Measurements from ENCODE around the gene WBP1L.
"Not testable (repeated sequence)": the region's sequence is repeated elsewhere in the genome, so short reads cannot be mapped to it uniquely, and the experiment has no call there.

The WBP1L gene

DNA sequence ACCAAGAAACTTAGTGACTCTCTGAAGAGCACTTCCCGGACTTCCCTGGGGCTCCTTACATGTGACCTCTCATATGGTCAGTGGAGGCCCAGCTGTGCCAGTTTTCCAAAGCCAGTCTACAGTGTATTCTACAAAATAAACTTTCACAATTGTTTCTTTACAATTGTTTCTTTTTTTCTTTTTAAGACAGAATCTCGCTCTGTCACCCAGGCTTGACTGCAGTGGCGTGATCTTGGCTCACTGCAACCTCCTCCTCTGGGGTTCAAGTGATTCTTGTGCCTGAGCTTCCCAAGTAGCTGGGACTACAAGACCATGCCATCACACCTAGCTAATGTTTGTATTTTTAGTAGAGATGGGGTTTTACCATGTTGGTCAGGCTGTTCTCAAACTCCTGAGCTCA is 67.6 kb downstream of the WBP1L start:
- DNase-seq (ENCODE audit: low read depth) = no peak

DNA sequence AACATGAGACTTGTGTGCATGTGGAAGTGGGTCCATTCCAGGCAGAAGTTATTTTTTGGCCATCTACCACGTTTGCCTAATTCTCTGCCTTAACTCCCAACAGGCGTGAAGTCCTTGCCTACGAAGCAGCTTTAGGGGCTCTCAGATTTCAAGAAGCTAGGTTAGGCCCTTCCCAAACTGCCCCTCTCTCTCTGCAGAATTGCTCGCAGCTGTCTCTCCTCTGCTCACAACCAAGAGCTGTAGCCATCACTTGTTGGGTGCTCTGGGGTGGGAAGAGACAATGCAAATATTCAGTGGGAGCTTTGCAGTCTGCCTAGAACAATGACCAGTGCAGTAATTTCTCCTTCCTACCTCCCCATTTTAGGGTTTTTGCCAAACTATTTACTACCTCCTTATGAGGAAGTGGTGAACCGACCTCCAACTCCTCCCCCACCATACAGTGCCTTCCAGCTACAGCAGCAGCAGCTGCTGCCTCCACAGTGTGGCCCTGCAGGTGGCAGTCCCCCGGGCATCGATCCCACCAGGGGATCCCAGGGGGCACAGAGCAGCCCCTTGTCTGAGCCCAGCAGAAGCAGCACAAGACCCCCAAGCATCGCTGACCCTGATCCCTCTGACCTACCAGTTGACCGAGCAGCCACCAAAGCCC is 68.6 kb downstream of the WBP1L start:
- DNase-seq (ENCODE audit: low read depth) = no peak

DNA sequence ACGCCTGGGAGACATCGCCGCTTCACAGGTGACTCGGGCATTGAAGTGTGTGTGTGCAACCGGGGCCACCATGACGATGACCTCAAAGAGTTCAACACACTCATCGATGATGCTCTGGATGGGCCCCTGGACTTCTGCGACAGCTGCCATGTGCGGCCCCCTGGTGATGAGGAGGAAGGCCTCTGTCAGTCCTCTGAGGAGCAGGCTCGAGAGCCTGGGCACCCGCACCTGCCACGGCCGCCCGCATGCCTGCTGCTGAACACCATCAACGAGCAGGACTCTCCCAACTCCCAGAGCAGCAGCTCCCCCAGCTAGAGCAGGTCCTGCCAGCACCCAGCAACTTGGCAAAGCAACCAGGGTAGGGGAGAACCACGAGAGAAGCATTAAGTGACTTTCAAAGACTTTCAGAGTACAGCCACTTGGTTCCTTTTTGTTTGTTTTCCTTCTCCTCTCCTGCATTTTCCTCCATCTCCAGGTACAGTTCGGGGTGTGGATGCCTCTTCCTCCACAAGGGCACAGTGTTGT is 69.3 kb downstream of the WBP1L start:
- DNase-seq (ENCODE audit: low read depth) = no peak

- DNase-seq (ENCODE audit: low read depth) = no peak
Measured at GRCh38 chr10:102813734-102814452, 70.1 kb downstream of the WBP1L start.

DNA sequence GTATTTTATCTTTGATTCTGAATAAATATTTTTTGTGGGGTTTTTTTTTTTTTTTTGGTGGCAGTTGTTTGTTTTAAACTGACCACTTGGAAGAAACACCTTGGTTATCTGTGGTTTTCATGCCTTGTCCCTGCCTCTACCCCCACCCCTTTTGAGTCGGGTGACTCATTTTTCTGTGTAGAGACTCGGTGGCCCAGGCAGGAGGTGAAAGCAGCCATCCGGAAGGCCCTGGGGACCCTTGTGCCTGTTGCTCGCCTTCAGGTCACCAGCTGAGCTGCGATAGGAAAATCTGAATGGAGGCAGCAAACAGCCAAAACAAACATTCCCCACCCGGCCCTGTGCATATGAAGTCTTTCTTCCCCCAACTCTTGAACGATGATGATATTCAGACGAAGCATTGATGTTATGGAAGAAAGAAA is 70.7 kb downstream of the WBP1L start:
- no peak for DNase-seq (ENCODE audit: low read depth)

- no peak for DNase-seq (ENCODE audit: low read depth)
Measured at GRCh38 chr10:102814873-102815661, 71.3 kb downstream of the WBP1L start.

DNA sequence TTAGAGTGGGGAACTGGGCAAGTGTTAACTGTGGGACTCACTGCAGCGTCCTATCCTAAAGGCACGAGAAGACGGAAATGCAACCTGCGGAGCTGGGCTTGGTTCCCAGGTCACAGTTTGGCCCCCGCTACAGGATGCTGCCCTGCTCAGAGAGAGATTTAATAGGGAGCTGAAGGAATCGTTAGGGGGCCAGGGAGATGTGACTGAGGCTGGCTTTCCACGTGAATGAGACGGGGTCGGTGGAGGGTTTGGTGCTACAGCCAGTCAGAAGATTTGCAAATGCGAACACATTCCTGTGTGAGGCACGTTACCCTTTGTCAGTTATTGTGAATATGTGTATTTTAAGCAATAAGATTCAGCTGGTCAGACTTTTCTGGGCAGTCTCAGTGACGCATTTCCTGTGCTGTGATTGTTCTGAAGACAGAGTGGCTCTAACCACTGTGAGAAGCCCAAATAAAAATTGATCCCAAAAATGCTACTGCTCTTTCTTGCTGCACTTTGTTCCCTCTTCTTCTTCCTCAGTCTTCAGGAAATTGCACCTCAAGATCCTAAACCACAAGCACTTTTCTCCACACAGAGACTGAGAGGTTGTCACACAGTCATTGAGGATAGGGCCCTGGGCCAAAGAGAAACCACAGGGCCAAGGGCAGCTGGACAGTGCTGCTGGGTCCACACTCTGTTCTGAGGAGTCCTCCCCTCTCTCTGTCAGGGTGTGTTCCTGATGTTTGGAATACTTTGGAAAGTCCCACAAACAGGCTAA is 72.2 kb downstream of the WBP1L start:
- DNase-seq (ENCODE audit: low read depth) = no peak

DNA sequence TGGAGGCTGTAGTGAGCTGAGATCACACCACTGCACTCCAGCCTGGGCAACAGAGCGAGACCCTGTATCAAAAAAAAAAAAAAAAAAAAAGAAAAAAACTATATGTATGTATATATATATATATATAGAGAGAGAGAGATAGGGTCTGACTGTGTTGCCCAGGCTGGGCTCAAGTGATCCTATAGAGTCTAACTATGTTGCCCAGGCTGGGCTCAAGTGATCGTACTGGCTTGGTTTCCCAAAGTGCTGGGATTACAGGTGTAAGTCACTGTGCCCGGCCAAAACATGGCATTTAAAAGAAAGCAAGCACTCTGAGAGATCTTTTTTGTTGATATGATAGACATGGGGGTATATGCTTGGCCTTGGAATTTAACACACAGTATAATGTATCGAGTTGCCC is 73.4 kb downstream of the WBP1L start:
- DNase-seq (ENCODE audit: low read depth) = no peak

GRCh38 chr10:102819054-102819453 is 75.3 kb downstream of the WBP1L start:
- DNase-seq (ENCODE audit: low read depth) = no peak

DNA sequence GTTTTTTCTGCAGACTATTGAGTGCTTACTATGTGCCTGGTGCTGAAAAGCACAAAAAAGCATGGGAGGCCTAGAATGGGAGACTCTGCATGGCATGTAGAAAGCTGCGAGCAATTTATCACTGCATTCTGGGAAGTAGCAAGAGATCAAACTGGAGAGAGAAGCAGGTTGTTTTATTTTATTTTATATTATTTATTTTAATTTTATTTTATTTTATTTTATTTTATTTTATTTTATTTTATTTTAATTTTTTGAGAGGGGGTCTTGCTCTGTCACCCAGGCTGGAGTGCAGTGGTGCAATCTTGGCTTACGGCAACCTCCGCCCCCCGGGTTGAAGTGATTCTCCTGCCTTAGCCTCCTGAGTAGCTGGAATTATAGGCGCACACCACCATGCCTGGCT is 76.3 kb downstream of the WBP1L start:
- DNase-seq (ENCODE audit: low read depth) = not testable (repeated sequence)

- no peak for DNase-seq (ENCODE audit: low read depth)
Measured at GRCh38 chr10:102822222-102822621, 78.5 kb downstream of the WBP1L start.

DNA sequence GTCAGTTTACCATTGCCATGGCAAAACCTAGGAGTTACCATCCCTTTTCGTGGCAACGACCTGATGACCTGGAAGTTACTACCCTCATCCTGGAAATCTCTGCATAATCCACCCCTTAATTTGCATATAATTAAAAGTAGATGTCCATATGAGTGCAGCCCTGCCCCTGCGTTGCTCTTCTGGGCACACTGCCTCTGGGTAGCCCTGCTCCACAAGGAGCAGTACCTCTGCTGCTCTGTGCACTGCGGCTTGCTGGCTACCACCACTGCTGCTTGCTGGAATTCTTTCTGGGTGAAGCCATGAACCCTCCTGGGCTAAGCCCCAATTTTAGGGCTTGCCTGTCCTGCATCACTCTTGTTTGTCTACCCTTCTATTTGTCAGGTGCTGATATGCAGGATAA is 80.9 kb downstream of the WBP1L start:
- no peak for DNase-seq (ENCODE audit: low read depth)

GRCh38 chr10:102826148-102826796 is 82.5 kb downstream of the WBP1L start:
- DNase-seq (ENCODE audit: low read depth) = no peak

GRCh38 chr10:102827597-102827975 is 83.8 kb downstream of the WBP1L start:
- DNase-seq (ENCODE audit: low read depth) = no peak

- no peak for DNase-seq (ENCODE audit: low read depth)
Measured at GRCh38 chr10:102831322-102832071, 87.7 kb downstream of the WBP1L start.

DNA sequence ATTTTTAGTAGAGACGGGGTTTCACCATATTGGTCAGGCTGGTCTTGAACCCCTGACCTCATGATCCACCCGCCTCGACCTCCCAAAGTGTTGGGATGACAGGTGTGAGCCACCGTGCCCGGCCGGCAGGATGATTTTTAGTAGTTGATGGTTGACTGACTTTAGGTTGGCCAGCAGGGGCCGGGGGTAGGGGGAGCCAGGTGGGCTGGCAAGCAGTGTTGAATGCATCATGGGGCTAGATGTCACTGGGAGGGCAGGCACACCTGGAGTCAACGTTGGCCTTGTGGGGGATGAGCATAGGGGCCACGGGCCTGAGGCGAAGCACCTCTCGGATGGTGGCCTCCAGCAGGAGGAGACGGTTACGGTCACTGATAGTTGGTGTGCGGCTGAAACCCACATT is 88.5 kb downstream of the WBP1L start:
- DNase-seq (ENCODE audit: low read depth) = no peak

DNA sequence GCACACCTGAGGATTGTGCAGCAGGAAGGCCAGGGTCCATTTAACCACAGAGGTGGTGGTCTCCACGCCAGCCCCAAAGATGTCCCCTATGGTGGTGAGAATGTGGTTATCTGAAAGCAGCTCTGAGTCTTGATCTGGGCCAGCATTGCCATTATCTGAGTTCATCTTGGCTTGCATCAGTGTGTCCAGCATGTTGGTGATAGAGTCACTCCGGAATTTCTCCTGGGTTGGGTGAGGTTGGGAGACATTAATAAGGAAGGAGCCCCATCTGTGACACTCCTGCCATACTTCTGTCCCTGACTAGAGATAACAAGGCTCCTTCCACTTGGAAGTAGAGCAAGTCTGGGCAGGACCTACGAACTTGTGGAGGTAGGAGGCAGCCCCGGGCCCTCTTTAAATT is 89.2 kb downstream of the WBP1L start:
- DNase-seq (ENCODE audit: low read depth) = no peak

DNA sequence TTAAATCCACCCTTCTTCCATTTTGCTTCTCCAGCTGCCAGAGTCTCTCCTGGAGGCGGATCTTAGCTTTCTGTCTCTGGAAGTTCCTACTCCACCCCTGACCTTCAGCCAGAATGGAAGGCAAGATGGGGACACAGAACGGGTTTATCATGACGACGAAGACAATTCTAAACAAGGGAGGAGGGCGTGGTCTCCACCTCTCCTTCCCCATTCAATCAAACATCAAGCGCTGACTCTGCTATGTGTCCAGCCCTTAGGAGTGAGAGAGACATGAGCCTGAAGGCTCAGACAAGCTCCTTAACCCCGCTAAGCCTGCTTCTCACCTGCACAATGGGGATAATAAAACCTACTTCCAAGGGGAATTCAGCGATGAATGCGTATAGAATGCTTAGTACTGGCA is 90.4 kb downstream of the WBP1L start:
- no peak for DNase-seq (ENCODE audit: low read depth)

DNA sequence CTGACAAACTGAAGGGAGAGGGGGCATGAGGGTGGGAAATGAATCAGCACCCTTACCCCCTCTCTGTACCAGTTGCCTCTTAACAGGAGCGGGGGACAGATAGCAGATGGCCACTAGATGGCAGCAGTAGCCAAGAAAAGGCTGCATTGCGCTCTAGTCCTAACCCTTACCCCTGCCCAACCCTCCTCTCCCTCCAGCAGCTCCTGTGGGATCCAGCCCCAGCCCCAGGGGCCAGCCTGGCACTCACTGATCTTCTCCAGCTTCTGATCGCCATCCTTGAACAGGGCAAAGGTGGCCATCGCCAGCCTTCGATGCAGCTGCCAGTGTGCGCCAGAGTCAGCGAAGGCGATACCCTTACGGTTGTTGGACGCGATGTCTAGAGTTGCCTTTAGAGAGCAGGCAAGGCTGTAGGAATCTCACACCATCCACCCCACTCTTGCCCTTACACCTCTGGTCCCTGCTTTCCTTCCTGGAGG is 91.3 kb downstream of the WBP1L start:
- peak; percentile 29 for DNase-seq (ENCODE audit: low read depth)

DNA sequence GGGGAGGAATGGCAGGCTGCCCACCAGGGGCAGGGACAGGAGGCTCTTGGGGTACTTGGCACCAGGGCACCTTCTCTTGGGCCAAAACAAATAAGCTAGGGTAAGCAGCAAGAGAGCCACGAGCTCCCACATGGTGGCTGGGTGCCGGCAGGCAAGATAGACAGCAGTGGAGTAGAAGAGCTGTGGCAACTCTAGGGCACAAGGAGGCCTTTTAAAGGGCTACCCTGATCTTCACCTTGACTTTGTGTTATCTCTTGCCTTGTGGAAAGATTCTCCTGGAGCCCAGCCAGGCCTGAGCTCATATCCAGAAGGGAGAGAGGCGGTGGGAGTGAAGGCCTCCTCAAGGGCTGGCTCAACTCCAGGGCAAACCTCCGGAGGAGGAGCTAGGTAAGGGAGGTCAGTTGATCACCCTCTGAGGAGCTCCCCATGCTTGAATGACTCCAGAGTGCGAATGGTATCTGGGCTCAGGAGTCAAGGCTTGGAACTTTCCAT is 93.5 kb downstream of the WBP1L start, which contains the start of gene CYP17A1:
Gene CYP17A1, minus strand, starts transcription at position 184 of the 492 bp plus-strand sequence. Its CDS starts 52 bp downstream, at position 132.
- DNase-seq (ENCODE audit: low read depth) = no peak
